ENCODE data around the gene MAP3K4.

- TF ChIP-seq, protein P1, sequence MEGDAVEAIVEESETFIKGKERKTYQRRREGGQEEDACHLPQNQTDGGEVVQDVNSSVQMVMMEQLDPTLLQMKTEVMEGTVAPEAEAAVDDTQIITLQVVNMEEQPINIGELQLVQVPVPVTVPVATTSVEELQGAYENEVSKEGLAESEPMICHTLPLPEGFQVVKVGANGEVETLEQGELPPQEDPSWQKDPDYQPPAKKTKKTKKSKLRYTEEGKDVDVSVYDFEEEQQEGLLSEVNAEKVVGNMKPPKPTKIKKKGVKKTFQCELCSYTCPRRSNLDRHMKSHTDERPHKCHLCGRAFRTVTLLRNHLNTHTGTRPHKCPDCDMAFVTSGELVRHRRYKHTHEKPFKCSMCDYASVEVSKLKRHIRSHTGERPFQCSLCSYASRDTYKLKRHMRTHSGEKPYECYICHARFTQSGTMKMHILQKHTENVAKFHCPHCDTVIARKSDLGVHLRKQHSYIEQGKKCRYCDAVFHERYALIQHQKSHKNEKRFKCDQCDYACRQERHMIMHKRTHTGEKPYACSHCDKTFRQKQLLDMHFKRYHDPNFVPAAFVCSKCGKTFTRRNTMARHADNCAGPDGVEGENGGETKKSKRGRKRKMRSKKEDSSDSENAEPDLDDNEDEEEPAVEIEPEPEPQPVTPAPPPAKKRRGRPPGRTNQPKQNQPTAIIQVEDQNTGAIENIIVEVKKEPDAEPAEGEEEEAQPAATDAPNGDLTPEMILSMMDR (IDR thresholded peaks at IDR 0.05 in 8 of 11, conservative IDR thresholded peaks at IDR 0.05 in 3 of 11): no peak
- no peak for TF ChIP-seq POLR2AphosphoS5 (IDR thresholded peaks at IDR 0.05)
Measured at GRCh38 chr6:161057103-161058091, 65.8 kb downstream of the MAP3K4 start.

Data from spleen (tissue), 7 donors.